Measurements from ENCODE around the gene AGK. TPM values are rescaled to one million over a fixed set of nuclear protein-coding genes. Genes with fewer than 3 reads are reported as not detected.

The AGK gene
- total RNA-seq, 1 experiment from 2014 or later: 59.9 TPM

GRCh38 chr7:141587304-141587703 lies 36.1 kb downstream of the AGK start:
- H3K27me3 ChIP-seq (ENCODE audit: control insufficient read depth, insufficient read depth, low read length): no peaks in the 10 kb centered on the region
- DNase-seq: no peak
- no peaks in the 10 kb centered on the region for H3K36me3 ChIP-seq (replicated peaks; ENCODE audit: control insufficient read depth, insufficient read depth, low read length)

GRCh38 chr7:141588912-141589311 lies 37.7 kb downstream of the AGK start:
- no peak for DNase-seq
- Histone ChIP-seq H3K27me3 (ENCODE audit: control insufficient read depth, insufficient read depth, low read length) (no peaks in the 10 kb centered on the region), H3K36me3 (replicated peaks; ENCODE audit: control insufficient read depth, insufficient read depth, low read length) (no peaks in the 10 kb centered on the region), H3K4me3 (ENCODE audit: insufficient read depth, low read depth, low read length) (no peak overlapping the region)

More at GRCh38 chr7:141587304-141587703, 36.1 kb downstream of the AGK start:
- H3K4me3 ChIP-seq (ENCODE audit: insufficient read depth, low read depth, low read length): no peak overlapping the region

GRCh38 chr7:141590071-141590470 lies 38.9 kb downstream of the AGK start:
- Histone ChIP-seq H3K4me3 (ENCODE audit: insufficient read depth, low read depth, low read length) (no peak overlapping the region), H3K27me3 (ENCODE audit: control insufficient read depth, insufficient read depth, low read length) (no peaks in the 10 kb centered on the region), H3K36me3 (replicated peaks; ENCODE audit: control insufficient read depth, insufficient read depth, low read length) (no peaks in the 10 kb centered on the region)
- DNase-seq: no peak

- no peak for DNase-seq
- Histone ChIP-seq H3K36me3 (replicated peaks; ENCODE audit: control insufficient read depth, insufficient read depth, low read length) (no peaks in the 10 kb centered on the region), H3K27me3 (ENCODE audit: control insufficient read depth, insufficient read depth, low read length) (no peaks in the 10 kb centered on the region), H3K4me3 (ENCODE audit: insufficient read depth, low read depth, low read length) (no peak overlapping the region)
Measured at GRCh38 chr7:141590666-141591065, 39.5 kb downstream of the AGK start.

DNA sequence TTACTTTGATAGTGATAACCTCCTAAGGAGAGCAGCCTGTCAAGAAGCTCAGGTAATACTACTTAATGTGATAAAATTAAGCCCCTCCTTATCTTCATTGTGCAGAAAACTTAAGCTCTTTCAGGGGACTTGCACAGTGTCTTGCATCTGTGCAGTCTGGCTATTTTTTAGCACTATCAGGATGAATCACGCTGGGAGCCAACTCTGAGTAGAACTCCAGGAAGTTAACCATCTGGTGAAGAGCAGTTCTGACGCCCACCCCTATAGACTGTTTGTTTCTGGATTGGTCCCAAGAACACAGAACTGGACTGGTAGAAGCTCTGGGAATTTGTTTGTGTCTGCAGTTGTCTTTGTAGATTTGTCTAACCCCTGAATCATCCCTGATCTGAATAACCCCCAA lies 41.9 kb downstream of the AGK start:
- no peak for DNase-seq
- H3K27me3 ChIP-seq (ENCODE audit: control insufficient read depth, insufficient read depth, low read length): no peaks in the 10 kb centered on the region
- 0 out of 2 replicates have a peak, but pooled peaks cover 2% of the 10 kb centered on the region for H3K36me3 ChIP-seq (replicated peaks; ENCODE audit: control insufficient read depth, insufficient read depth, low read length)
- H3K4me3 ChIP-seq (ENCODE audit: insufficient read depth, low read depth, low read length): no peak overlapping the region

- Histone ChIP-seq H3K4me3 (ENCODE audit: insufficient read depth, low read depth, low read length) (no peak overlapping the region), H3K36me3 (replicated peaks; ENCODE audit: control insufficient read depth, insufficient read depth, low read length) (peaks cover 3% of the 10 kb centered on the region; the same call in 1 of the 2 replicates), H3K27me3 (ENCODE audit: control insufficient read depth, insufficient read depth, low read length) (no peaks in the 10 kb centered on the region)
- DNase-seq: no peak
Measured at GRCh38 chr7:141597966-141598365, 46.8 kb downstream of the AGK start.

DNA sequence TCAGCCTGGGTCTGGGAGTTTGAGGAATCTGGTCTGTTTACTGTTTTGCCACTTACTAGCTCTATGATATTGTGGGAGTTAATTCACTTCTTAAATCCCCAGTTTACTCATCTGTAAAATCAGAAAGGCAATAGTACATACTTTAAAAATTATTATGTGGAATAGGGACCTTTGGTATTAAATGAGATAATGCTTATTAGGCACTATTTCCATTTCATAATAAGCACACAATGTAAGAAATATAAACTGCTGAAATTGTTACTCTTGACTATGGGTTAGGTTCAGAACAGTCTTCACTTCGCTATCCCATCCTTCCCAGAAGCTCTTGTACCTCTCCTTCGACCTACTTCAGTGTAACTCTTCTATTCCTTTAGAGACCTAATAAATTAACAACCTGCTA lies 47.2 kb downstream of the AGK start:
- peaks cover 3% of the 10 kb centered on the region; the same call in 1 of the 2 replicates for H3K36me3 ChIP-seq (replicated peaks; ENCODE audit: control insufficient read depth, insufficient read depth, low read length)
- no peak overlapping the region for H3K4me3 ChIP-seq (ENCODE audit: insufficient read depth, low read depth, low read length)
- no peak for DNase-seq
- H3K27me3 ChIP-seq (ENCODE audit: control insufficient read depth, insufficient read depth, low read length): no peaks in the 10 kb centered on the region

DNA sequence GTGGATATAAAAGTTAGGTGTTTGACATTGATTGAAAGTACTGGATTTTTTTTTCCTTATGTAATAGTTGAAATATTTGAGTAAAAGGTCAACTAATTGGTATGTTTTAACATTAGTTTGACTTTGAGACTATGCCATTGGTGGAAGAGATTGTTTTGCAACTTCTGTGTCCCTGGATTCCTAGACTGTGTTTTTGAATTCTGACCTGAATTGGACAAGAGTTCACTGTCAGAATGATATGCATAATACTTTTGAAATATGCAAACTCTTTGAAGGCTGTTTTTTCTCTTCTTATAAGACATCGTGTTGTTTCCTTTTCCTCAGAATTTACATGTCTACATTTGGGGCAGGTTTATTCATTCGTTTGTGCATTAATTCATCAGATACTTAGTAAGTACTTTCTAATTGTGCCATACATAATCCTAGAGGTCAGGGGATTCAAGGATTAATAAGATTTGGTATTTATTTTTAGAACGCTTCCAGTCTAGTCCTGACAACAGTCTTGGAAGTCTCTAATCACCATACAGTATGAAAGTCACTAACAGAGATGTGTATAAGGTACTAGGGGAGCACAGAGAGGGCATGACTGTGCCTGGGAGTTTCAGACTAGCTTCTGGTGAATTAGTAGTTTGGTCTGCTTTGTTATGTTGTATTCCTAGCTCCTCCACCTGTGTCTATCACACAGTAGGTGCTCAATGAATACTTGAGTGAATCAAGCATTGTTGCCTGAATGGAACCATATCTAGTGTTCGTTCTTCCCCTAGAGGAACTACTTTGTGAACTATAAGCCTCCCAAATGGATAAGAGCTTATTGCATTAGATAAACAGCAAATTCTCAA lies 49.2 kb downstream of the AGK start:
- no peak for DNase-seq
- no peak overlapping the region for H3K4me3 ChIP-seq (ENCODE audit: insufficient read depth, low read depth, low read length)
- peaks cover 3% of the 10 kb centered on the region; the same call in 1 of the 2 replicates for H3K36me3 ChIP-seq (replicated peaks; ENCODE audit: control insufficient read depth, insufficient read depth, low read length)
- H3K27me3 ChIP-seq (ENCODE audit: control insufficient read depth, insufficient read depth, low read length): no peaks in the 10 kb centered on the region

DNA sequence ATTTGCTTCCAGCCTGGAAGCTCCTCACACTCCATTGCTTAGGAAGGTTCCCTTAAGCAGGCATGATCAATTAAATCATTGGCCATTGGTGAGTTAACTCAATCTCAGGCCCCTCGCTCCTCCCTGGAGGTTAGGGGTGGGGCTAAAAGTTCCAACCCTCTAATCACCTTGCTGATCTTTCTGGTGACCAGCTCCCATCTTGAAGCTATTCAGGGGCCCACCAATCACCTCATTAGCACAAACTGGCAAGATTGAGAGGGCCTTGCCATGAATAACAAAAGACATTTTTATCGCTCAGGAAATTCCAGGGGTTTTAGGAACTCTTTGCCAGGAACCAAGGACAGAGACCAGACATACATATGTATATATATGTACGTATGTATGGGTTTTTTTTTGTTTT lies 58.4 kb downstream of the AGK start:
- DNase-seq: peak; percentile 13
- Histone ChIP-seq H3K4me3 (ENCODE audit: insufficient read depth, low read depth, low read length) (no peak overlapping the region), H3K27me3 (ENCODE audit: control insufficient read depth, insufficient read depth, low read length) (no peaks in the 10 kb centered on the region), H3K36me3 (replicated peaks; ENCODE audit: control insufficient read depth, insufficient read depth, low read length) (peaks cover 6% of the 10 kb centered on the region)

DNA sequence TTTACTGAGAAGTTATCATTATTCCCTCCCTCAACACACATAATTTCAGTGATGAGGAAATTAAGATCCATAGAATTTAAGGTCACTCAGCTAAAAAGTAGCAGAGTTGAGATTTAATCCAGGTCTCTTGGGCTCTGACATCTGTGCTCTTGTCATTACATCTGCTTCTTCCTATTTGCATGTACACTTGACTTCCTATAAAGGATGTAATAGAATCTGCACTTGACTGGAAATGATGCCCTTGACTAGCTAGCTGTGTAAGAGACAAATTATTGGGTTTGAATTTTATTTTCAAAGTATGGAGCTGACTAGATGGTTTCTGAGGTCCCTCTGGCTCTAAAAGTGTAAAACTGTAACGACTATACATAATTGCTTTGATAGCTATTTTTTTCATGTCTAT lies 59.5 kb downstream of the AGK start:
- H3K27me3 ChIP-seq (ENCODE audit: control insufficient read depth, insufficient read depth, low read length): no peaks in the 10 kb centered on the region
- DNase-seq: no peak

DNA sequence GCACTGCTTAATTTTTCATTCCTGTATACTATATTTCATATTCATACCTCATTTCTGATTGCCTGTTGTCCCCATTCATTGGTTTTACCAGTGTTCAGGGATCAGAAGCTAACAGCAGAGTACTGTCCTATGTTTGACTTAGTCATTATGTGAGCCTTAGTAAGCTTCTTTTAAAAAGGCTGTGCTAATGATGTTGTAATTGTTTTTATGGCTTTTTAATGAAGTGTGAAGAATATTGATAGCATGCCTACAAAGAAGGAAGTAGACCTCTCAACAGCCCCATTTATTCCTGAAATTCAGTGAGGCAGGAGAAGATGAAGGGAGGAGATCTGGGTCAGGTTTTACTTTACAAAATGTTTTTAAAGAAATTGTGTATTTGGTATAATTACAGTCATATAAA lies 61.7 kb downstream of the AGK start:
- H3K27me3 ChIP-seq (ENCODE audit: control insufficient read depth, insufficient read depth, low read length): no peaks in the 10 kb centered on the region
- no peak for DNase-seq
- peaks cover 6% of the 10 kb centered on the region for H3K36me3 ChIP-seq (replicated peaks; ENCODE audit: control insufficient read depth, insufficient read depth, low read length)
- no peak overlapping the region for H3K4me3 ChIP-seq (ENCODE audit: insufficient read depth, low read depth, low read length)

More for the DNA sequence above, 59.5 kb downstream of the AGK start:
- H3K4me3 ChIP-seq (ENCODE audit: insufficient read depth, low read depth, low read length): no peak overlapping the region
- peaks cover 6% of the 10 kb centered on the region for H3K36me3 ChIP-seq (replicated peaks; ENCODE audit: control insufficient read depth, insufficient read depth, low read length)

- DNase-seq: no peak
- no peaks in the 10 kb centered on the region for H3K27me3 ChIP-seq (ENCODE audit: control insufficient read depth, insufficient read depth, low read length)
- H3K36me3 ChIP-seq (replicated peaks; ENCODE audit: control insufficient read depth, insufficient read depth, low read length): no peaks in the 10 kb centered on the region; the same call in 1 of the 2 replicates
- no peak overlapping the region for H3K4me3 ChIP-seq (ENCODE audit: insufficient read depth, low read depth, low read length)
Measured at GRCh38 chr7:141617280-141617679, 66.1 kb downstream of the AGK start.

DNA sequence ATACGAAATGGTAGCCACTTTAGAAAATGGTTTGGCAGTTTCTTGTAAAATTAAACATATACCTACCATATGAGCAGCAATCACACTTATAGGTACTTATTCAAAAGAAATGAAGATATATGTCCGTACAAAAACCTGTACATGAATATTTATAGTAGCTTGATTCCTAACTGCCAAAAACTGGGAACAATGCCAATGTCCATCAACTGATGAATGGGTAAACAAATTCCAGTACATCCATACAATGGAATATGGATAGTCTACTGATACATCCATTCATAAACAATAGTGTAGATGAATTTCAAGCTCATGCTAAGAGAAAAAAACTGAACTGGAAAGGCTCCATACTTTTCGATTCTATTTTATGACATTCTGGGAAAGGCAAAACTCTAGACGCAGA lies 68.5 kb downstream of the AGK start:
- peaks cover 4% of the 10 kb centered on the region for H3K36me3 ChIP-seq (replicated peaks; ENCODE audit: control insufficient read depth, insufficient read depth, low read length)
- no peak for DNase-seq
- H3K27me3 ChIP-seq (ENCODE audit: control insufficient read depth, insufficient read depth, low read length): no peaks in the 10 kb centered on the region
- no peak overlapping the region for H3K4me3 ChIP-seq (ENCODE audit: insufficient read depth, low read depth, low read length)

DNA sequence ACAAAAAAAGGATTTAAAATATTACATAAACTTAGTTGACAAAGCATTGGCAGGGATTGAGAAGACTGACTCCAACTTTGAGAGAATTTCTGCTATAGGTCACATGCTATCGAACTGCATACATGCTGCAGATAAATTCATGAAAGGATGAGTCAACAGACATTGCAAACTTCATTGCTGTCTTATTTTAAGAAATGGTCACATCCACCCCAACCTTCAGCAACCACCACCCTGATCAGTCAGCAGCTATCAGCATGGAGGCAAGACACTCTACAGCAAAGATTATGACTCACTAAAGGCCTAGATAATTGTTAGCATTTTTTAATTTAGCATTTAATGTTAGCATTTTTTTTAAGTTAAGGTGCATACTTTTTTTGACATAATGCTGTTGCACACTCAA lies 73.6 kb downstream of the AGK start:
- Histone ChIP-seq H3K27me3 (ENCODE audit: control insufficient read depth, insufficient read depth, low read length) (no peaks in the 10 kb centered on the region), H3K36me3 (replicated peaks; ENCODE audit: control insufficient read depth, insufficient read depth, low read length) (peaks cover 4% of the 10 kb centered on the region), H3K4me3 (ENCODE audit: insufficient read depth, low read depth, low read length) (no peak overlapping the region)
- no peak for DNase-seq

- DNase-seq: no peak
- Histone ChIP-seq H3K4me3 (ENCODE audit: insufficient read depth, low read depth, low read length) (no peak overlapping the region), H3K36me3 (replicated peaks; ENCODE audit: control insufficient read depth, insufficient read depth, low read length) (no peaks in the 10 kb centered on the region; the same call in 1 of the 2 replicates), H3K27me3 (ENCODE audit: control insufficient read depth, insufficient read depth, low read length) (no peaks in the 10 kb centered on the region)
Measured at GRCh38 chr7:141630621-141631020, 79.4 kb downstream of the AGK start.
